GM18907 (cell line): Measurements from ENCODE around the gene HACE1.
"Not testable (repeated sequence)": the region's sequence is repeated elsewhere in the genome, so short reads cannot be mapped to it uniquely, and the experiment has no call there.

ENCODE experiments used
- ATAC-seq: cut with Tn5 transposase; IDR thresholded peaks from one replicate; pipeline ENCODE4 v1.9.1; 2021; ENCODE audit warnings: mild to moderate bottlenecking, moderate library complexity; ENCODE audit not compliant: unreplicated experiment

Gene HACE1, protein sequence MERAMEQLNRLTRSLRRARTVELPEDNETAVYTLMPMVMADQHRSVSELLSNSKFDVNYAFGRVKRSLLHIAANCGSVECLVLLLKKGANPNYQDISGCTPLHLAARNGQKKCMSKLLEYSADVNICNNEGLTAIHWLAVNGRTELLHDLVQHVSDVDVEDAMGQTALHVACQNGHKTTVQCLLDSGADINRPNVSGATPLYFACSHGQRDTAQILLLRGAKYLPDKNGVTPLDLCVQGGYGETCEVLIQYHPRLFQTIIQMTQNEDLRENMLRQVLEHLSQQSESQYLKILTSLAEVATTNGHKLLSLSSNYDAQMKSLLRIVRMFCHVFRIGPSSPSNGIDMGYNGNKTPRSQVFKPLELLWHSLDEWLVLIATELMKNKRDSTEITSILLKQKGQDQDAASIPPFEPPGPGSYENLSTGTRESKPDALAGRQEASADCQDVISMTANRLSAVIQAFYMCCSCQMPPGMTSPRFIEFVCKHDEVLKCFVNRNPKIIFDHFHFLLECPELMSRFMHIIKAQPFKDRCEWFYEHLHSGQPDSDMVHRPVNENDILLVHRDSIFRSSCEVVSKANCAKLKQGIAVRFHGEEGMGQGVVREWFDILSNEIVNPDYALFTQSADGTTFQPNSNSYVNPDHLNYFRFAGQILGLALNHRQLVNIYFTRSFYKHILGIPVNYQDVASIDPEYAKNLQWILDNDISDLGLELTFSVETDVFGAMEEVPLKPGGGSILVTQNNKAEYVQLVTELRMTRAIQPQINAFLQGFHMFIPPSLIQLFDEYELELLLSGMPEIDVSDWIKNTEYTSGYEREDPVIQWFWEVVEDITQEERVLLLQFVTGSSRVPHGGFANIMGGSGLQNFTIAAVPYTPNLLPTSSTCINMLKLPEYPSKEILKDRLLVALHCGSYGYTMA

DNA sequence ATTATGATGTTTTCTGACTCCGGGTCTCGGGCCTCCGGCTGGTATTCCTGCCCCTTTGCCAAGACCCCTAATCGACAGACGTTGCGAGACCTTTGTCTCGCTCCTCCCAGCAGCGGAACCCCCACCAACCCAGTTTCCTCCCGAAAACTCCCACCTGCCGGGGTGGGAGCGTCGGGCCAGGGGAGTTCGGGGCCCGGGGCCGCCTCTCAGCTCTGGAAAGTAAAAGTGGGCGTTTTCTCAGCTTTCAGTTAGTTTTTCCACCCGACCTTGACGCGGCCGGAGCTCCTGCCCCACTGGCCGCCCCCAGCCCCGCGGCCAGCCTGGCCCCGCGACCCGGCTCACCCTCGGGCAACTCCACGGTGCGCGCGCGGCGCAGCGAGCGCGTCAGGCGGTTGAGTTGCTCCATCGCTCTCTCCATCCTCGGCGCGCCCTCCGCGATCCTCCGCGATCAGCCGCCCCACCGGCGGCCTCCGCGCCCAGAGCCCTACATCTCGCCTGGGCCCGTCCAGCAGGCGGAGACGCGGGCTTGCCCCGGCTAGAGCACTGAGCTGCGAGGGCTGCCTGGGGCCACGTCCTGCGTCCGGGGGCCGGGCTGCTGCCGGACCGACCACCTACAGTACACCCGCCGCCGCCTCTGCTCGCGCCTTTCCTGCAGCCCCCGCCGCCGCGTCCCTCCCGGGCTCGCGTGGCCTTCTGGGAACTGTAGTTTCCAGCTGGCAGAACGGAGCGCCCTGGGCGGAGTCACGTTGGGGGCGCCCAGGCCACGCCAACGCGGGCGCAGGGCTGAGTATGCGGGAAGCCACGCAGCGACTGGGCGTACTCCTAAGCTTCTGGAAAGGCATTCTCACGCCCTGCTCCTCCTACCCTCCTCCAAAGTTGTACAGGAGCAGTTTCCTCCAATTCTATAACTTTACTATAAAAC is at the start of gene HACE1:
TSS of gene HACE1 (minus strand) at position 695 of the 922 bp plus-strand sequence. CDS start at position 418, 277 bp downstream.
- ATAC-seq, result peak; percentile 99

DNA sequence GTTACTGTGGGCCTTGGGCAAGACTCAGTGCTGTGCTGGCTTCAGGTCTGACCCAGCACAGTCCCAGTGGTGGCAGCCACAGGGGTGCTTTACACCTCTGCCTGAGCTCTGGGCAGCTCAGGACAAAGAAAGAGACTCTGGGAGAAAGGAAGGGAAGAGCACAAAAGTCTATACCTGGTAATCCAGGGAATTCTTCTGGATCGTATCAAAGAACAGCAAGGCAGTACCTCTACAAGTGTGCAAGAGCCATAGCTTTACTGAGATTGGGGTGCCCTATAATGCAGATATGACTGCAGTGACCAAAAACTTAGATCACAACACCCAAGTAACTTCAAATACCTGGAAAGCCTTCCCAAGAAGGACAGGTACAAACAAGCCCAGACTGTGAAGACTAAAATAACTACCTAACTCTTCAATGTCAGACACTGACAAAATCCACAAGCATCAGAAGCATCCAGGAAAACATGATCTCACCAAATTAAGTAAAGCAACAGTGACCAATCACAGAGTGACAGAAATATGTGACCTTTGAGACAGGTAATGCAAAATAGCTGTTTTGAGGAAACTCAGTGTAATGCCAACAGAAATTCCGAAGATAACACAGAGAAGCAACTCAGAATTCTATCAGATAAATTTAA is 49.3 kb upstream of the HACE1 start:
- no peak for ATAC-seq

DNA sequence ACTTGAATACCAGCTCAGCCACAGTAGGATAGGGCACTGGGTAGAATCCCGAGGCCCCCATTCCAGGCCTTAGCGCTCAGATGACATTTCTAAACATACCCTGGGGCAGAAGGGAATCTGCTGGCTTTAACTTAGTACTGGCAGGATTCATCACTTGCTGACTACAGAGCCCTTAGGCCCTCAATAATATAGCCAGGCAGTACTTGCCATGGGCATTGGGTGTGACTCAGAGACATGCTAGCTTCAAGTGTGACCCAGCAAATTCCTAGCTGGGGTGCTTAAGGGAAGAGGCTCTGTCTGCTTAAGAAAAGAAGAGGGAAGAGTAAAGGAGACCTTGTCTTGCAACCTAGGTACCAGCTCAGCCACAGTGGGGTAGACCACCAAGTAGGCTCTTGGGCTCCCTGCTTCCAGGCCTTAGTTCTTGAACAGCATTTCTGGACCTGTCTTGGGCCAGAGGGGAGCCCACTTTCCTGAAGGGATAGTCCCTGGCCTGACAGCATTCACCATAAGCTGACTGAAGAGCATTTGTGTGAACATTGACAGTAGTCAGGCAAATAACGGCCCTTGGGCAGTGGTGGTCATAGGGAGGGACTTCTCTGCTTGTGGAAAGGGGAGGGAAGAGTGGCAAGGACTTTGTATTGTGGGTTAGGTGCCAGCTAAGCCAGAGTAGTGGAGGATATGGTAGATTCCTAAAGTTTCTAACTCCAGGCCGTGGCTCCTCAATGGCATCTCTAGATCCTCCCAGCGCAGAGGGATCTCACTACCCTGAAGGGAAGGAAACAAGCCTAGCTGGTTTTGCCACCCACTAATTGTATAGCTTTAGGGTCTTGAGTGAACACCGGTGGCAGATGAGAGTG is 48.5 kb upstream of the HACE1 start:
- no peak for ATAC-seq

DNA sequence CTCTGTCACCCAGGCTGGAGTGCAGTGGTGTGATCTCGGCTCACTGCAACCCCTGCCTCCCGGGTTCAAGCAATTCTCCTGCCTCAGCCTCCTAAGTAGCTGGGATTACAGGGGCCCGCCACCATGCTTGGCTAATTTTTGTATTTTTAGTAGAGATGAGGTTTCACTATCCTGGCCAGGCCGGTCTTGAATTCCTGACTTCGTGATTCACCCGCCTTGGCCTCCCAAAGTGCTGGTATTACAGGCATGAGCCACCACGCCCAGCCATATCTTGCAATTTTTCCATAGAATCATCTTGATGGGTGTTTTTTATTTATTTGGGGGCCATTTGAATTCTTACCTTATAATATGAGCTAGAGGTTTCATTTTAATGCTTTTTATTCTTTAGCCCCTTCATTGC is 39.2 kb upstream of the HACE1 start:
- ATAC-seq, result not testable (repeated sequence)

DNA sequence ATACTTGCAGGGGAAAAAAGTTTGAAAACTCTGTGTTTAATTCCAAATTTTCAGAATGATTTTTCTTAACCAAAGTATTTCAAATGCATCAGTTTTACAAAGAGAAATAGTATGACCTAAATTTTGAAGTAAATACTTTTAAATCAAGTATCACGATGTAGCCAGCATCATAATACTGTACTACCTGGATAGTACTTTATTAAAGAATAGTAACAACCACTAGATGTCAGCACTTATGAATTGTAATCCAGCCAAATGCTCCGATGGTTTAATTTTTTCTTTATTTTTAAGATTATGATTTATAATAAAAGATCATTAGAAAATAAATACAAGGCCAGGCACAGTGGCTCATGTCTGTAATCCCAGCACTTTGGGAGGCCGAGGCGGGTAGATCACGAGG is 37.2 kb upstream of the HACE1 start:
- no peak for ATAC-seq

DNA sequence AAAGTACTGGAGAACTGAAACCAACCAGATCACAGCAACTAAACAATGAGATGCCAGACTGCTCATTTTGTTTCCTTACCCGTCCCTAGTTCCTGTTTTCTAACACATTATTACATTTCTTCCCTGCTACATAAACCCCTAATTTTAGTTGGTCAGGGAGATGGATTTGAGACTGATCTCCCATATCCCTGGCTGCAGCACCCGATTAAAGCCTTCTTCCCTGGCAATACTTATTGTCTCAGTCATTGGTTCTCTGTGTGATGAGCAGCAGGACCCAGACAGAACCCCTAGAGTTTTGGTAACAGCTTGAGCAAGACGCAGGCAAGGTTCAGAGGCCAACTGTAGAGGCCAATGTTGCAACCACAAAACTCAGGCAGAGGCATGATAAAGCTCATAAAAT is 28.3 kb upstream of the HACE1 start:
- ATAC-seq, result no peak

DNA sequence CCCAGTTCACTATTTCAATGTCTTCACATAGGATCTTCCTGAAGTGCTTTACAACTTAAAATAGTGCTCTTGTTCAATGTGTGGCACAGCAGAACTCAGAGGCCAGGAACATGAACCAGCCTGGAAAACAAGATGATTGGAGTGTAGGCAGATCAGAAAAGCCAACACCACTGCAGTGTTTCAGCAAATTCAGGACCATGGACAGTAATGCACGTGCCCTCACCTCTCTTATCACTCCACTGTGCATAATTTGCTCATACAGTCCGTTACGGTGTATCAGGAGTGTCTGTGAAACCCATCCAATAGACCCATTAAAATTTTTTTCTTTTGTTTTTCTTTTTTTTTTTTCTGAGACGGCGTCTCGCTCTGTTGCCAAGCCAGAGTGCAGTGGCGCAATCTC is 27.6 kb upstream of the HACE1 start:
- ATAC-seq, result no peak

DNA sequence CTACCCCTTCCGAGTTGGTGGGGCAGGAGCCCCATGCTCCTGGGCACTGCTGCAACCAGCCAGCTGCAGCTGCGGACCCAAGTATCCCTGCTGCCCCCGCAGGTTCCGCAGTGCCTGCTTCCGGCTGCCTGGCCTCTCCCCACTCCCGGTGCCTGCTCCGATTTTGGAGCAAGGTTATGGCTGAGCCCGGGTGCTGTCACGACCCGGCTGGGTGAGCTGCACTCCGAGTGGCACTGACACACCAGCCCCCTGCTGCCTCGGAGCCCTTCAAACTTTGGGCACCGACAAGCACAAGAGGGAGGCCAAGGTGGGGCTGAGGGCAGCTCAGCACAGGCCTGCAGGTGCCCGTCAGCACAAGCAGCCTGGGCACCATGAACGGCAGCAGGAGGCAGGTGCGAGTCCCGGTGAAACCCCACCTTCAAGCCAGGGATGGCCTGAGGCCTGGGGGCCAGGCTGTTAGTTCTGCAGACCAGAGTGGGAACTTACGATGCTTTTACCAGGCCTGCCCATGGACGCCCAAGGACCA is 25.9 kb upstream of the HACE1 start:
- no peak for ATAC-seq

DNA sequence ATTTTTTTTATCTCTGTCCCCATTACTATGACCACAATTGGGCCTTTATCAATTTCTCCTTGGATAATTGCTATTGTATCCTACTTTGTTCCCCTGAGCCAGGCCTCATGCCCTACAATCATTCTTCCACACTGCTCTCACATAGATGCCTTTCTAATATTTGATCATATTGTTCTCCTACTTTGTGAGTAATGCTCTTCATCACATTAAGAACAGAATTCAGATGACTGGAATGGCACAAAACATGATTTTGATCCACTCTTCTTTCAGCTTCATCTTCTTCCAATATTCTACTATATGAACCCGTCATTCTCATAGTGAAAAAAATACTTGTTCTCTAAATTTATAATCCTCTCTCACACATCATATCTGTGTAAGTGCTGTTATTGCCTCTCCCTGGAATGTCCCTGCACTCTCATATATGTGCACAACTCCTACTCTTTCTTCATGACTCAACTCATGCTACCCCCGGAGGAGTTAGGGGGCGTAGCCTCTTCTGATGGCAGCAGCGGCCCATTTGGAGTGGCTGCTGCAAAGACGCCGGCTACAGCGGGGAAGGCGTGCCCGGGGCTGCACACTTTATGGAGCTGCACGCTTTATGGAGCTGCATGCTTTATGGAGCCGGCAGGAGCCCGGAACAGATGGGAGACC is 25.3 kb upstream of the HACE1 start:
- no peak for ATAC-seq

DNA sequence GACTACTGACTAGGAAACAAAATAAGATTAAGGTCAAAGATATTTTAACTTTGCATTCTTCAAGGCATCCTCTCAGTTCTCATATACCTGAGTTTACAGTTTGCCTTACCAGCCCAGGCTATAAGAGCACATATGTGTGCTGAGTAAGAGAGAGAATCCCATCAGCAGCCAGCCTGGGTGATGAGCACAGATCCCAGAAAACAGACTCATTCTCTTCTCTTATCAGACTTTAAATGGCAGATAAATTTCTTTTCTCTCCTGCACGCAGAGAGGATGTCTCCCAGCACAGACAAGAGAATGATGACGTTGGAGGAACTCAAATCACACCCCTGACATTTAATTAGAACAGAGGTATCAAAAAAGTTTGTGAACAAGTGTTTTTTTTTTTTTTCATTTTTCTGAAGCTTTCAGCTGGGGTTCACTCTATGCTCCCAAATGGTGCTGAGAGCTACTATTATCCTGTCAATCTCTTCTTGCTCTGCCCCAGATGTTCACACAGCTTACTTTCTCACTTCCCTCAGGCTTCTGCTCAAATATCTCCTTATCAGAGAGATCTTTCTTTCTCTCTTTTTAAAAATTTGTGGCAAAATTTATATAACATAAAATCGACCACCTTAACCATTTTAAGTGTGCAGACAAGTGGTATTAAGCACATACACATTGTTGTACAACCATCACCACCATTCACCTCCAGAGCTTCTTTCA is 22.4 kb upstream of the HACE1 start:
- no peak for ATAC-seq

DNA sequence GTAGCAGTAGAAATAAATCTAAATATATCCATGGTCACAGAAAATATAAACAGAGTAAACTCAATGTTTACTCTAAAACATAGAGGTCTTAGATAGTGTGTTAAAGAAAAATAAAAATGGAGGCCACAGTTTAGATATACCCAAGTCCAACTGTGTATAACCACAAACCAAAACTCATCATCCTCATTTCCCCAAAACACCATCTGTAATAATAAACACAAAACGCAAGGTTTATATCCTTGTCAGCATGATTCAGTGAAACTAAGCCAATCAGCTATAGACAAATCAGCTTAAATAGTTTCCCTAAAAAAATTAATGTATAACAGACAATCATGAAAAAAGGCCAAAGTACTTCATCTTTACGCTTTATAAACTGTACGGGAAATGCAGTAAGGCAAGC is 2.7 kb upstream of the HACE1 start:
- no peak for ATAC-seq

DNA sequence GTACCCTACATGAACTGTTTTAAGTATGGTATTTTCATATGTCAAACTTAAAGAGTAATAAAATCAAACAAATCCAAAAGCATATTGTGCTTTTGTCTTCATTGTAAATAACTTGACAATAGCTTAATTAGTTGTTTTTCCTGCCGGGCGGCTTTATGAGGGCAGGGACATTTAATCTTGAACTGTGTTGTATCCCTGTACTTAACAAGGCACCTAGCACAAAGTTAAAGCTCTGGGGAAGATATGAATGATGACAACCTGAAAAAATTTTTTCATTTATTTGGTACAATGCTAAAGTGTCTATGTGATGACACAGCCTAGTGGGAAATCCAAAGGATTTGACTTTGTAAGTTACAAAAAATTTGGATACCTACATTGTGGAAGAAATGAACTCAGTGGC is 502 bp upstream of the HACE1 start:
- no peak for ATAC-seq

DNA sequence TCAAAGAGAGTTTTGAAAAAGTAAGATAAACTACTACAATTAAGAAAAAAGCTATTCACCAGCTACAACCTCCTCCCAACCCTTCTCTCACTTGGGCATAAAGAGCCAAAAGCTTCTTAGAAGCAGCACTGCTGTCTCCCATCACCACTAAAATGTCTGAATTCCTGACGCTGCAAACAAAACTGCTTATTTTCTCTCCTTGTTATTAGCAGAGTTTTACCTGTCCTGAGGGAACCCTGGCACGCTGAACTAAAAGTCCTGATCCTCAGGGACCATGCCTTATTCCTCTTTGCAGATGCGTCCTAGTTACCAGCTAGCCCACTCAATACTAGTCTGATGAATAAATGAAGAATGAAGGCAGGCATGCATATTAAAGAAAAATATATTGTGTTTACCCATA is 1.1 kb downstream of the HACE1 start:
- ATAC-seq, result no peak

DNA sequence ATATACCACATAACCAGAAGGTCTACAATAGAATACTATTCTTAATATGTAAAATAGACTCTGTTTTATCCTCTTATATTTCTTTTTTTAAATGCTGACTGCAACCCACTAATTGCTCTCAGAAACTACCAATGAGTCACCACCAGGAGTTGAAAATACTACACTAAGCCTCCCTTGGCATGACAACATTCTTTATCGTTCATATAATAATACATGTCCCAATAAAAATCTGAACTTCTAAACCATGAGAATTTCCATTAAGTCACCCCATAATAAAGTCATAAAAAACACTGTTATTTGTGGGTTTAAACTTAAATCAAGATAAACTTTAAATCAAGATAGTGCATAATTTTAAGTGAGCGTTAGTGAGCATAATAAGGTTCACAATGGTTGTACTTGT is 4.2 kb downstream of the HACE1 start:
- no peak for ATAC-seq

DNA sequence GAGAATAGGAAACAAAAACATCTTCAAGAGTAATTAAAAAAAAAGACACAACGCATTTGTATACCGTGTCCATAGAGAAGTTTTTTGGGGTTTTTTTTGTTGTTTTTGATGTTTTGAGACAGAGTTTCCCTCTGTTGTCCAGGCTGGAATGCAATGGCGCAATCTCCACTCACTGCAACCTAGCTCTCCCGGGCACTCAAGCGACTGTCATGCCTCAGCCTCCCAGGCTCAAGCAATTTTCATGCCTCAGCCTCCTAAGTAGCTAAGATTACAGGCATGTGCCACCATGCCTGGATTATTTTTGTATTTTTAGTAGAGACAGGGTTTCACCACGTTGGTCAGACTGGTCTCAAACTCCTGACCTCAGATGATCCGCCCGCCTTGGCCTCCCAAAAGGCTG is 12.0 kb downstream of the HACE1 start:
- not testable (repeated sequence) for ATAC-seq

DNA sequence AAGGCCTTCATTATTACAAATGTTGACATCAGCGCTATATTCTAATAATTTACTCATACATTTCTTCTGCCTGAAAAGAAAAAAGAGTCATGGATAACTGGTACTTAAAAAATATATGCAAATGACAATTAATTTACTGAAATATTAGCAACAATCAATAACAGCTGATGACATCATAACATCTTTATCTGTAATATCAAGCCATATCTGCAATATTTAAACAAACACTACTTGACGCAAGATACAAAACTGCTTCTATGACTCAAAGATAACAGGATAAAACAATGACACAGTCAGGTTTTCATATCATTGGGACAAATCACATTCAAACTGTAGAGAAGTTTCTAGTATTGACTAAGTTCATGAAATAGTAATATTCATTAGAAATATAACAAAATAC is 16.5 kb downstream of the HACE1 start:
- no peak for ATAC-seq

DNA sequence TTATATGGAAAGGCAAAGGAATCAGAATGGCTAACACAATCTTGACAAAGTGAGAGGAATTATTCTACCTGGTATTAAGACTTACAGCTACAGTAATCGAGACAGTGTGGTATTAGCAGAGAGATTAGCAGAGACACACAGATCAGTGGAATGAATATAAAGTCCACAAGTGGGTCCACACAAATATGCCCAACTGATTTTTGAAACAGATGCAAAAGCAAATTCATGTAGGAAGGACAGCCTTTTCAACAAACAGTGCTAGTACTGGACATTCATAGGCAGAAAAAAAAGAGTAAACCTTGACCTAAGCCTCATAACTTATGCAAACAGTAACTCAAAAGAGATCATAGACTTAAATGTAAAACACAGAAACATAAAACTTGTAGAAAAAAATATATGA is 22.6 kb downstream of the HACE1 start:
- ATAC-seq, result no peak

DNA sequence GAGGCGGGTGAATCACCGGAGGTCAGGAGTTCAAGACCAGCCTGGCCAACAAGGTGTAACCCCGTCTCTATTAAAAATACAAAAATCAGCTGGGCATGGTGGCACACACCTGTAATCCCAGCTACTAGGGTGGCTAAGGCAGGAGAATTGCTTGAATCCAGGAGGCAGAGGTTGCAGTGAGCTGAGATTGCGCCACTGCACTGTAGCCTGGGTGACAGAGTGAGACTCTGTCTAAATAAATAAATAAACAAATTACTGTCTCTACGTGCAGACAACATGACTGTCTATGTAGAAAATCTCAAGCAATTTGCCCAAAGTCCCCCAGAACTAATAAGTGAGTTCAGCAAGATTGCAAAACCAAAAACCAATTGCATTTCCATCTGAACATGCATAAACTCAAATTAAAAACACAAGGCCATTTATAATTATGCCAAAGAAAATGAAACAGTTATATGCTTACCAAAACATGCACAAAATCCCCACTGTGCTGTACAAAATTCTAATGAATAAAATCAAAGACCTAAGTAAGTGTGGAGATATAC is 23.2 kb downstream of the HACE1 start:
- not testable (repeated sequence) for ATAC-seq
